HG03159 (cell line): Measurements from ENCODE around the gene MICOS13.

Source experiments
- ATAC-seq: cut with Tn5 transposase; IDR thresholded peaks from one replicate; pipeline ENCODE4 v1.9.1; 2021; ENCODE audit warnings: mild to moderate bottlenecking, moderate library complexity; ENCODE audit not compliant: unreplicated experiment

The MICOS13 gene

GRCh38 chr19:5632241-5632612, 48.1 kb downstream of the MICOS13 start:
- no peak for ATAC-seq

GRCh38 chr19:5631567-5632240, 48.6 kb downstream of the MICOS13 start:
- ATAC-seq = no peak

- ATAC-seq = no peak
These were observed 51.3 kb downstream of the MICOS13 start for GRCh38 chr19:5628919-5629481.

GRCh38 chr19:5628461-5628860, 51.9 kb downstream of the MICOS13 start:
- no peak for ATAC-seq
